ENCODE data around the gene ALKBH6. TPM values are rescaled to one million over a fixed set of nuclear protein-coding genes. Genes with fewer than 3 reads are reported as not detected.
"Not testable (repeated sequence)": the region's sequence is repeated elsewhere in the genome, so short reads cannot be mapped to it uniquely, and the experiment has no call there.

ALKBH6 gene
- total RNA-seq, 2 donors from 2014 or later = 11.6 to 13.2 TPM

GRCh38 chr19:36001605-36002004, 12.4 kb downstream of the ALKBH6 start:
- intact Hi-C loops (cut with DNase I) = no loop called here
- no peak for ATAC-seq
- no peak for DNase-seq

DNA sequence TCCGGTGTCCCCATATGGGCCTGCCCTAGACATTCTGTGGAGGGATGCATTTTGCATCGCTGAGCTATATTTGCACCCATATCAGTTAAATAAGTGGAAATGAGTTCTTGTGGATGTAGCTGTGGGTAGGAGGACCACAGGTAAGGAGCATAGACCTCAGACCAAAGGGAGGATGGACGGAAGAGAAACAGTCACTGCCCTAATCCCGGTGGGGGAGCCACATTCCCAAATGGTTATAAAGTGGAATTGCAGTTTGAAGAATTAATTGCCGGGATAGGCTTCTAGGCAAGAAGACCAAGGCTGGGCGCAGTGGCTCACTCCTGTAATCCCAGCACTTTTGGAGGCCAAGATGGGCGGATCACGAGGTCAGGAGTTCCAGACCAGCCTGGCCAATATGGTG, 17.2 kb downstream of the ALKBH6 start:
- ATAC-seq (no peak), DNase-seq (no peak)
- intact Hi-C loops (cut with DNase I) = no loop called here

- peak; percentile 96 to 97 for ATAC-seq
- intact Hi-C loops (cut with DNase I) = no loop called here
Observed at GRCh38 chr19:35995048-35995993, 18.7 kb downstream of the ALKBH6 start, which contains the start of gene SDHAF1. Gene SDHAF1, plus strand, starts transcription at chr19:35995188. Its CDS starts 87 bp downstream, at chr19:35995275.

GRCh38 chr19:35993923-35994598, 20.0 kb downstream of the ALKBH6 start:
- ATAC-seq (no peak), DNase-seq (peak; percentile 52)
- intact Hi-C loops (cut with DNase I) = no loop called here

More at GRCh38 chr19:35995048-35995993, 18.7 kb downstream of the ALKBH6 start, which contains the start of gene SDHAF1:
- peak; percentile 99 for DNase-seq

DNA sequence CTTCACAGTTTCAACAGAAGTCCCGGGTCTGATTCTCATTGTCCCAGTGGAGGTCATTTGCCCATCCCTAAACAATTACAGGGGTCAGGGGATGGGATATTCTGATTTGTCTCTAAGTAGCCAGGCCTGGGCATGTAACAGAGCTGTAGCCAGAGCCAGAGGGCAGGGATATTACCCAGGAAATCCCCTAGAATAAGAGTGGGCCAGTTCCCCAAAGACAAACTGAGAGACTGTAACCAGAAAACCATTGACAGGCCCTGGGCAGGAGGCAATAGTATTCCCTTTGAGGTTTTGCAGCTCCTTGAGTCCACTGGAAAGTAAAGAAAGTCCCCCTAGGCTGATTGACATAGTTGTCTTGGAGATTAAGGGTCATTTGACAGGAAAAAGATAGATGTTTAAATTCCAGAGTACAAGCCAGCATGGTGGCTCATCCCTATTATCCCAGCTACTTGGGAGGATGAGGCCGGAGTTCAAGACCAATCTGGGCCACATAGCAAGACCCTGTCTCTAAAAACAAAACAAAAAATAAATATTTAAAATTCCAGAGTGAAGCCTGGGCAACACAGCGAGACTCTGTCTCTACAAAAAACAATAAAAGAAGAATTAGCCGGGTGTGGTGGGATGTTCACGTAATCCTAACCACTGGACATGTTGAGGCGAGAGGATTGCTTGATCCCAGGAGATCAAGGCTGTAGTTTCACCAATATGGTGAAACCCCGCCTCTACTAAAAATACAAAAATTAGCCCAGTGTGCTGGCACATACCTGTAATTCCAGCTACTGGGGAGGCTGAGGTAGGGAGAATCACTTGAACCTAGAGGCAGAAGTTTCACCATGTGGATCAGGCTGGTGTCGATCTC, 20.9 kb downstream of the ALKBH6 start:
- intact Hi-C loops (cut with DNase I) = no loop called here
- ATAC-seq (no peak), DNase-seq (no peak)

- DNase-seq = no peak
- intact Hi-C loops (cut with DNase I) = no loop called here
- no peak for ATAC-seq
Observed at GRCh38 chr19:35991731-35992450, 22.1 kb downstream of the ALKBH6 start.

DNA sequence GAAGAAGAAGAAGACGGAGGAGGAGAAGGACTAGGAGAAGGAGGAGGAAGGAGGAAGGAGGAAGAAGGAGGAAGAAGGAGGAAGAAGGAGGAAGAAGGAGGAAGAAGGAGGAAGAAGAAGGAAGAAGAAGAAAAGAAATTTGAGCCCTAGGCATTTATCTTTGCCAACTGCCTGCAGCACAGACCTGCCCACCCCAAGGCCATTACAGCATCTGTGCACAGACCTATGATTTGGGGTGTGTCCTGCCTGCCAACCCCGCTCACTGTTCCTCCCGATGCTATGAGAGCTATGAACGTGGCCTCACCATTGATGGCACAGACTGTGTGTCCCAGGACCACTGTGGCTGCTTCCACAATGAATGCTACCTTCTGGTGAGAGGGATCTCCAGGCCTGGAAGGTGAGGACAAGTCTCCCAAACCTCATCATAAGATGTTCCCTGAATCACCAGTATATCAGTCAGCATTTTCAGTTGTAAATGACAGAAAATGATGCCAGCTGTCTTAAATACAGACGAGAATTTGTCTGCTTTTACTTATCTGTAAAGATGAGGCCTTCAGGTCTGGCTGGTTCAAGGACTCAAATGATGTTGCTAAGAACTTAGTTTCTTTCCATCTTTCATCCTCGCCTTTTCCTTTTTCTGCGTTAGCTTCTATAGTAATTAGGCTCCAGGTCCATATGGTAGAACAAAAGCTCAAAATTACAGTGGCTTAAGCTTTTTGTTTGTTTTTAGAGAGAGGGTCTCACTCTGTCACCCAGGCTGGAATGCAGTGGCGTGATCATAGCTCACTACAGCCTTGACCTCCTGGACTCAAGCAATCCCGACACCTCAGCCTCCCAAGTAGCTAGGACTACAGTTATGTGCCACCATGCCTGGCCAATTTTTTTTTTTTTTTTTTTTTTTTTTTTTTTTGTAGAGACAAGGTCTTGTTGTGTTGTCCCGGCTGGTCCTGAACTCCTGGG, 23.0 kb downstream of the ALKBH6 start:
- ATAC-seq (no peak), DNase-seq (no peak)
- intact Hi-C loops (cut with DNase I) = no loop called here

DNA sequence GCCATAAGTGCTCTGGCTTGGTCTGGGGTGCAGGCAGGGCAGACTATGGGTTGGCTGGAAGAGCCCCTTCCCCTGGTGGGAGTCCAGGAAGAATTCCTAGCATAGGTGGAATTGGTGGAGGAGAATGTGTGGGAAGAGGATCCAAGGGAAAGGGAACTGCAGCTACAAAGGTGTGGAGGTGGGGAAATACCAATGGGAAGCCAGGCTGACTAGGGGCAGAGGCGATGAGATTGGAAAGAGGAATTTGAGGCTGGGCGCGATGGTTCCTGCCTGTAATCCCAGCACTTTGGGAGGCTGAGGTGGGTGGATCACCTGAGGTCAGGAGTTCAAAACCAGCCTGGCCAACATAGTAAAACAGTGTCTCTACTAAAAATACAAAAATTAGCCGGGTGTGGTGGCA, 23.9 kb downstream of the ALKBH6 start:
- DNase-seq (no peak), ATAC-seq (no peak)
- intact Hi-C loops (cut with DNase I) = no loop called here

- intact Hi-C loops (cut with DNase I) = no loop called here
- no peak for ATAC-seq
- no peak for DNase-seq
Observed at GRCh38 chr19:35988824-35989223, 25.2 kb downstream of the ALKBH6 start.

DNA sequence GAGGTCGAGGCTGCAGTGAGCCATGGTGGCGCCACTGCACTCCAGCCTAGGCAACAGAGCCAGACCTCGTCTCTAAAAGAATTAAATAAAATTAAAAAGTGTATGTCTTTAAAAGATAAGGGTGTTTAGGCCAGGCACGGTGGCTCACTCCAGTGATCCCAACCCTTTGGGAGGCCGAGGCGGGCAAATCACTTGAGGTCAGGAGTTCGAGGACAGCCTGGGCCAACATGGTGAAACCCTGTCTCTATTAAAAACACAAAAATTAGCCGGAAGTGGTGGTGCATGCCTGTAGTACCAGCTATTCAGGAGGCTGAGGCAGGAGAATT, 26.5 kb downstream of the ALKBH6 start:
- intact Hi-C loops (cut with DNase I) = no loop called here
- no peak for DNase-seq
- no peak for ATAC-seq

DNA sequence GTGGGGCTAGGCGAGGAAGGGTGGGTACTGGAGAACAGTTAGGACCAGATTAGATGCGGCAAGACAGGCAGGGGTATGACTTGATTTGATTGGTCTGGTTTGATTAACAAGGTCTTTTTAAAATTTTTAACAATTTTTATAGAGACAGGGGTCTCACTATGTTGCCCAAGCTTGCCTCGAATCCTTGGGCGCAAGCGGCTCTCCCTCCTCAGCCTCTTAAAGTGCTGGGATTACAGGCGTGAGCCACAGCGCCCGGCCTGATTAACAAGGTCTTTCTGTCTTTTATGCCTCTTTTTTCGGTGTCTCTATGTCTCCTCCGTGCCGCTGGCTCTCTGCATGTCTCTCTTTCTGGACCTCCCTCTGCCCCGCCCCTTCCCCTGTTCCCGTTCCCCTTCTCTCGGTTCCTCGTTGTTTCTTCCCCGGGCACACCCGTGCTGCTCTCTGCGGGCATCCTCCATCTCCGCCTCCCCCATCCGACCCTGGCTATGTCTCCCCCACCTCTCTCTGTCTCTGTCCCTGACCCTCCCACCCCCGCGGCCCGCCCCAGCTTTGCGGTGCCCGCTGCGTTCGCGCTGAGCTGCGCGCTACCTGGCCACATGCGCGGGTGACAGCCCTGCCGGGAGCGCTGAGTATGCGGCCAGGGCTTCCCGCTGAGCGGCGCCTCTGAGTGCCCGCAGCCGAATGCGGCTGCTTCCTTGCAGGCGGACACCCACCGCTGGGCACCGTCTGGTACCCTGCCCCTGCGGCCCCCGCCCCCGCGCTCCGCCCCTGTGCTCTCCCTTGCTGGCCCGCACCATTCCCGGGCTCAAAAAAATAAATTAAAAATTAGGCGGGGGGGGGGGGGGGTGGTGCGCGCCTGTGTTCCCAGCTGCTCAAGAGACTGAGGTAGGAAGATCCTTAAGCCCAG, 27.1 kb downstream of the ALKBH6 start:
- intact Hi-C loops (cut with DNase I) = no loop called here
- ATAC-seq (peak in 1 of 2 donors; percentile 69), DNase-seq (no peak)

GRCh38 chr19:35986111-35986510, 27.9 kb downstream of the ALKBH6 start:
- intact Hi-C loops (cut with DNase I) = no loop called here
- ATAC-seq = no peak
- no peak for DNase-seq

GRCh38 chr19:35983177-35983576, 30.8 kb downstream of the ALKBH6 start:
- no peak for ATAC-seq
- intact Hi-C loops (cut with DNase I) = no loop called here
- no peak for DNase-seq

- intact Hi-C loops (cut with DNase I); ATAC-seq: not testable (repeated sequence)
Observed at GRCh38 chr19:35980997-35981396, 33.0 kb downstream of the ALKBH6 start.

GRCh38 chr19:35978832-35979365, 35.1 kb downstream of the ALKBH6 start:
- DNase-seq (no peak), ATAC-seq (no peak)
- intact Hi-C loops (cut with DNase I) = no loop called here

More at GRCh38 chr19:35980997-35981396, 33.0 kb downstream of the ALKBH6 start:
- not testable (repeated sequence) for DNase-seq

DNA sequence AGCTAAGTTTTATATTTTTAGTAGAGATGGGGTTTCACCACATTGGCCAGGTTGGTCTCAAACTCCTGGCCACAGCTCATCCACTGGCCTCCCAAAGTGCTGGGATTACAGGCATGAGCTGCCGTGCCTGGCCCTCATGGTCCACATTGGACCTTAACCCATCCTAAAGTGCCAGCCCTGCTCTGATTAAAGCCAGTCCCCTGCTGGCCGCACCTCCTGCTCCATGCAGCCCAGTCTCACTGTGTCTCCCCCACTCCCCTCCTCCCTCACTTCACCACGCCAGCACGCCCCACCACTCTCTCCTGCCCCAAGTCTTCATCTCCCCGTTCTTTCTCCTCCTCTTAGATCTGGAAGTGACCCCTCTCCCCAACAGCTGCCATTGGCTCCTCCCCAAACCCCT, 35.7 kb downstream of the ALKBH6 start:
- DNase-seq (no peak), ATAC-seq (no peak)
- intact Hi-C loops (cut with DNase I) = no loop called here

Measured in left cardiac atrium (tissue), 4 donors.